ENCODE data around the gene USP13.

DNA sequence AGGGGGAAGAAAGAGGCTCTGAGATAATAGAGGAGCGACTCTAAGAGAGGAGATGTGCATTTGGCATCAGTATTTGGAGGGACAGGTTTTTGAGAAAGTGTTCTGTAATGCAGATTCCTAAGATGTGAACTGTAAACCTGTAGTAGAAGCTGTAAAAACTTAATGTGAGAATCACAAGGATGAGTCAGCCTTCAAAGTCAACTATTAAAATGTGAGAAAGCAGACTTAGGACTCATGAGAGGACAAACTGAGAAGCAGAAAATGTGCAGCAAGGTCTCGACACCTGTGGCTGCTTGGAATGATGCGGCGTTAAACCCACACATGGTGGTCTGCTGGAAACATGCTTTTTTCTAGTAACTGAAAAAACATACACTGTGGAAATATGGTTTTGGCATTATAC is 36.0 kb downstream of the USP13 start:
- TF ChIP-seq, protein P1, sequence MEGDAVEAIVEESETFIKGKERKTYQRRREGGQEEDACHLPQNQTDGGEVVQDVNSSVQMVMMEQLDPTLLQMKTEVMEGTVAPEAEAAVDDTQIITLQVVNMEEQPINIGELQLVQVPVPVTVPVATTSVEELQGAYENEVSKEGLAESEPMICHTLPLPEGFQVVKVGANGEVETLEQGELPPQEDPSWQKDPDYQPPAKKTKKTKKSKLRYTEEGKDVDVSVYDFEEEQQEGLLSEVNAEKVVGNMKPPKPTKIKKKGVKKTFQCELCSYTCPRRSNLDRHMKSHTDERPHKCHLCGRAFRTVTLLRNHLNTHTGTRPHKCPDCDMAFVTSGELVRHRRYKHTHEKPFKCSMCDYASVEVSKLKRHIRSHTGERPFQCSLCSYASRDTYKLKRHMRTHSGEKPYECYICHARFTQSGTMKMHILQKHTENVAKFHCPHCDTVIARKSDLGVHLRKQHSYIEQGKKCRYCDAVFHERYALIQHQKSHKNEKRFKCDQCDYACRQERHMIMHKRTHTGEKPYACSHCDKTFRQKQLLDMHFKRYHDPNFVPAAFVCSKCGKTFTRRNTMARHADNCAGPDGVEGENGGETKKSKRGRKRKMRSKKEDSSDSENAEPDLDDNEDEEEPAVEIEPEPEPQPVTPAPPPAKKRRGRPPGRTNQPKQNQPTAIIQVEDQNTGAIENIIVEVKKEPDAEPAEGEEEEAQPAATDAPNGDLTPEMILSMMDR (conservative IDR thresholded peaks at IDR 0.05): no peak
- no peak for TF ChIP-seq ZFX (IDR thresholded peaks at IDR 0.05)
